Neural progenitor cell (in vitro differentiated cells): ENCODE data around the gene STX1A. TPM values are rescaled to one million over a fixed set of nuclear protein-coding genes. Genes with fewer than 3 reads are reported as not detected.

Experiments
- DNase-seq: peaks from one replicate; pipeline ENCODE4 v3.0.0-alpha.2; 2016; ENCODE audit warnings: low spot score
- H2AFZ ChIP-seq: fragments of 200-600 bp; sonication (generic); replicated peaks from 2 replicates; pipeline ENCODE4 v1.6.1; 2016; ENCODE audit warnings: antibody characterized with exemption
- H3F3A ChIP-seq: fragments of 200-600 bp; sonication (generic); 2 replicates; pipeline ENCODE4 v1.6.1; 2016; ENCODE audit warnings: antibody characterized with exemption, low read depth
- H3K27ac ChIP-seq: fragments of 200-600 bp; sonication (generic); 2 replicates; pipeline ENCODE4 v1.5.1; 2016; ENCODE audit warnings: mild to moderate bottlenecking
- H3K27me3 ChIP-seq: fragments of 200-600 bp; sonication (generic); 2 replicates; pipeline ENCODE4 v1.6.1; 2016; ENCODE audit warnings: mild to moderate bottlenecking, moderate library complexity
- H3K36me3 ChIP-seq: fragments of 200-600 bp; sonication (generic); 2 replicates; pipeline ENCODE4 v1.5.1; 2016
- H3K4me1 ChIP-seq: fragments of 200-600 bp; sonication (generic); 2 replicates; pipeline ENCODE4 v1.6.1; 2016; ENCODE audit warnings: mixed run types
- H3K4me2 ChIP-seq: fragments of 200-600 bp; sonication (generic); 2 replicates; pipeline ENCODE4 v1.6.1; 2016
- H3K4me3 ChIP-seq: fragments of 200-600 bp; sonication (generic); 2 replicates; pipeline ENCODE4 v1.5.1; 2016
- H3K79me2 ChIP-seq: fragments of 200-600 bp; sonication (generic); 2 replicates; pipeline ENCODE4 v1.6.1; 2016; ENCODE audit warnings: low read depth
- H3K9ac ChIP-seq: fragments of 200-600 bp; sonication (generic); 2 replicates; pipeline ENCODE4 v1.6.1; 2016
- H3K9me3 ChIP-seq: fragments of 200-600 bp; sonication (generic); 2 replicates; pipeline ENCODE4 v1.5.1; 2016; ENCODE audit warnings: low read depth
- H4K20me1 ChIP-seq: fragments of 200-600 bp; sonication (generic); 2 replicates; pipeline ENCODE4 v1.6.1; 2016; ENCODE audit warnings: low read depth
- H3K27ac Mint-ChIP-seq: 3 replicates; pipeline ENCODE4 v1.8.0; 2021; ENCODE audit warnings: mixed read lengths
- H3K27me3 Mint-ChIP-seq: 2 replicates; pipeline ENCODE4 v1.8.0; 2022; ENCODE audit warnings: low read depth, mild to moderate bottlenecking, inconsistent platforms, moderate library complexity, mixed read lengths; ENCODE audit not compliant: insufficient read depth
- H3K36me3 Mint-ChIP-seq: 3 replicates; pipeline ENCODE4 v1.8.0; 2021; ENCODE audit warnings: mixed read lengths
- H3K4me1 Mint-ChIP-seq: 3 replicates; pipeline ENCODE4 v1.8.0; 2021; ENCODE audit warnings: mixed read lengths
- H3K4me3 Mint-ChIP-seq: 3 replicates; pipeline ENCODE4 v1.8.0; 2021; ENCODE audit warnings: mild to moderate bottlenecking, moderate library complexity, mixed read lengths
- H3K9me3 Mint-ChIP-seq: 3 replicates; pipeline ENCODE4 v1.8.0; 2020; ENCODE audit warnings: mixed read lengths
- CTCF ChIP-seq: fragments of 200-600 bp; sonication (generic); IDR thresholded peaks from 2 replicates; pipeline ENCODE4 v1.5.1; 2017; ENCODE audit warnings: antibody characterized with exemption, mild to moderate bottlenecking
- EZH2 ChIP-seq: fragments of 200-600 bp; sonication (generic); IDR thresholded peaks from 2 replicates; pipeline ENCODE4 v1.6.1; 2017; ENCODE audit warnings: antibody characterized with exemption, mild to moderate bottlenecking, moderate library complexity
- EZH2phosphoT487 ChIP-seq: fragments of 200-600 bp; sonication (generic); IDR thresholded peaks from 2 replicates; pipeline ENCODE4 v1.6.1; 2017; ENCODE audit warnings: antibody characterized with exemption
- total RNA-seq: library from RNA; depleted of rRNA; stranded (reverse); fragments of >200 nt; gene quantifications from 2 replicates; pipeline ENCODE4 v1.2.3, GENCODE V29; 2015; ENCODE audit warnings: low replicate concordance

Gene STX1A
- total RNA-seq, 1 donor from 2014 or later: 21.9 TPM

GRCh38 chr7:73737491-73738219 lies 18.2 kb upstream of the STX1A start:
- Histone ChIP-seq H3K79me2 (peaks cover 5% of the 10 kb centered on the region), H3K4me1 (peaks cover 22% of the 10 kb centered on the region), H2AFZ (no peak overlapping the region), H3K27ac (no peak overlapping the region), H3K36me3 (no peaks in the 10 kb centered on the region), H3K9ac (no peak overlapping the region), H3K4me2 (peak overlapping the region; percentile 91), H3F3A (peaks cover 33% of the 10 kb centered on the region), H3K4me3 (peak overlapping the region; percentile 67), H3K9me3 (no peaks in the 10 kb centered on the region), H4K20me1 (peaks cover 7% of the 10 kb centered on the region), H3K27me3 (no peaks in the 10 kb centered on the region)
- Mint-ChIP-seq H3K4me3 (peak overlapping the region; percentile 93), H3K27ac (no peak overlapping the region), H3K4me1 (peaks cover 34% of the 10 kb centered on the region), H3K27me3 (peaks cover 15% of the 10 kb centered on the region), H3K36me3 (peaks cover 3% of the 10 kb centered on the region), H3K9me3 (no peaks in the 10 kb centered on the region)
- DNase-seq: no peak
- TF ChIP-seq CTCF (no peak), EZH2 (no peak), EZH2phosphoT487 (no peak)

GRCh38 chr7:73736885-73737284 lies 17.4 kb upstream of the STX1A start:
- H3K4me1 Mint-ChIP-seq: peaks cover 26% of the 10 kb centered on the region
- DNase-seq: no peak

GRCh38 chr7:73735528-73735905 lies 16.0 kb upstream of the STX1A start:
- peaks cover 5% of the 10 kb centered on the region for H3K79me2 ChIP-seq
- TF ChIP-seq CTCF: no peak
- TF ChIP-seq EZH2: no peak
- no peak for TF ChIP-seq EZH2phosphoT487
- Mint-ChIP-seq H3K27me3 (peaks cover 11% of the 10 kb centered on the region), H3K4me3 (no peak overlapping the region), H3K9me3 (no peaks in the 10 kb centered on the region), H3K4me1 (peaks cover 18% of the 10 kb centered on the region), H3K27ac (no peak overlapping the region), H3K36me3 (peaks cover 3% of the 10 kb centered on the region)
- no peak overlapping the region for H3K4me2 ChIP-seq
- no peak overlapping the region for H3K4me3 ChIP-seq
- peaks cover 7% of the 10 kb centered on the region for H4K20me1 ChIP-seq
- H3F3A ChIP-seq: peaks cover 16% of the 10 kb centered on the region
- no peaks in the 10 kb centered on the region for H3K27me3 ChIP-seq
- H2AFZ ChIP-seq: no peak overlapping the region
- no peak overlapping the region for H3K27ac ChIP-seq
- no peaks in the 10 kb centered on the region for H3K36me3 ChIP-seq
- no peak for DNase-seq
- no peaks in the 10 kb centered on the region for H3K9me3 ChIP-seq
- peaks cover 3% of the 10 kb centered on the region for H3K4me1 ChIP-seq
- H3K9ac ChIP-seq: no peak overlapping the region

More at GRCh38 chr7:73736885-73737284, 17.4 kb upstream of the STX1A start:
- Histone ChIP-seq H3K27ac (no peak overlapping the region), H4K20me1 (peaks cover 7% of the 10 kb centered on the region), H3K27me3 (no peaks in the 10 kb centered on the region), H3K36me3 (no peaks in the 10 kb centered on the region), H3F3A (peaks cover 25% of the 10 kb centered on the region), H3K4me3 (no peak overlapping the region), H3K4me1 (peaks cover 15% of the 10 kb centered on the region), H3K79me2 (peaks cover 5% of the 10 kb centered on the region), H3K4me2 (no peak overlapping the region), H2AFZ (no peak overlapping the region), H3K9ac (no peak overlapping the region), H3K9me3 (no peaks in the 10 kb centered on the region)
- Mint-ChIP-seq H3K27ac (no peak overlapping the region), H3K27me3 (peaks cover 11% of the 10 kb centered on the region), H3K9me3 (no peaks in the 10 kb centered on the region), H3K36me3 (peaks cover 3% of the 10 kb centered on the region), H3K4me3 (peak overlapping the region; percentile 93)
- TF ChIP-seq EZH2 (no peak), EZH2phosphoT487 (no peak), CTCF (no peak)
